Panc1 (cell line): ENCODE results near the gene CETP. TPM values are rescaled to one million over a fixed set of nuclear protein-coding genes. Genes with fewer than 3 reads are reported as not detected.

Experiments
- ATAC-seq: fragments of 200-7000 bp; cut with Tn5 transposase; 2 replicates; pipeline ENCODE4 v1.9.1; 2020; ENCODE audit warnings: mild to moderate bottlenecking, moderate library complexity
- BruUV-seq: library from RNA; stranded (reverse); fragments of 400-500 nt; replicated peaks from 2 replicates; lab custom pipeline; 2021; lab: Mats Ljungman, UMichigan
- CTCF ChIA-PET: fragments of 300-600 bp; sonication (Branson Sonifier 250); formaldehyde crosslinking; loops from one replicate; lab custom pipeline; 2022; ENCODE audit warnings: antibody characterized with exemption; lab: Charles Lee
- POLR2A ChIA-PET: fragments of 300-600 bp; sonication (Branson Sonifier 250); formaldehyde crosslinking; loops from one replicate; lab custom pipeline; 2022; ENCODE audit warnings: antibody characterized with exemption; lab: Charles Lee
- DNase-seq: peaks from one replicate; pipeline ENCODE4 v3.0.0-alpha.2; 2010; ENCODE audit warnings: low read depth, low spot score
- H3K27ac ChIP-seq: 2 replicates; pipeline ENCODE4 v1.5.1; 2011; ENCODE audit warnings: mild to moderate bottlenecking, low read length, inconsistent platforms
- H3K27me3 ChIP-seq: fragments of 200-500 bp; sonication (Bioruptor generic); 2 replicates; pipeline ENCODE4 v1.6.0; 2014; ENCODE audit warnings: low read length, inconsistent platforms; ENCODE audit not compliant: control insufficient read depth, insufficient read depth
- H3K36me3 ChIP-seq: fragments of 200-500 bp; sonication (Bioruptor generic); 2 replicates; pipeline ENCODE4 v1.5.1; 2014; ENCODE audit warnings: inconsistent platforms, mild to moderate bottlenecking, low read length, moderate library complexity; ENCODE audit not compliant: control insufficient read depth, insufficient read depth
- H3K4me1 ChIP-seq: 2 replicates; pipeline ENCODE4 v1.5.1; 2011; ENCODE audit warnings: inconsistent platforms, mild to moderate bottlenecking, low read length, moderate library complexity; ENCODE audit not compliant: control insufficient read depth, insufficient read depth
- H3K4me3 ChIP-seq, 2 experiments: 2 replicates each; pipeline ENCODE4 v1.5.1; 2011 to 2012; ENCODE audit warnings: low read depth in 2 of 2, low read length in 2 of 2, mild to moderate bottlenecking in 2 of 2, inconsistent platforms in 1 of 2, moderate library complexity in 1 of 2
- H3K9me3 ChIP-seq: fragments of 200-500 bp; sonication (Bioruptor generic); 2 replicates; pipeline ENCODE4 v1.5.1; 2014; ENCODE audit warnings: low read depth, mild to moderate bottlenecking, inconsistent platforms, low read length, moderate library complexity; ENCODE audit not compliant: control insufficient read depth, insufficient read depth
- CTCF ChIP-seq: fragments of 450-650 bp; IDR thresholded peaks from 2 replicates; pipeline ENCODE4 v1.5.1; 2017; ENCODE audit warnings: mild to moderate bottlenecking
- POLR2AphosphoS5 ChIP-seq: IDR thresholded peaks from 2 replicates; pipeline ENCODE4 v1.6.1; 2012; ENCODE audit warnings: mild to moderate bottlenecking, low read depth, low read length, moderate library complexity
- SIN3A ChIP-seq: IDR thresholded peaks from 2 replicates; pipeline ENCODE4 v1.6.1; 2012; ENCODE audit warnings: low read depth, mild to moderate bottlenecking, low read length, moderate library complexity, borderline replicate concordance; ENCODE audit not compliant: insufficient read depth
- TCF7L2 ChIP-seq: IDR thresholded peaks from 2 replicates; pipeline ENCODE4 v1.6.1; 2011; ENCODE audit warnings: mild to moderate bottlenecking, low read depth, low read length, inconsistent platforms
- in situ Hi-C: cut with HindIII; loops from 2 replicates; pipeline ENCODE4 v1.10.0; 2016; ENCODE audit warnings: low sequenced_read_pairs, low pct_unique_long_range_greater_than_20kb
- intact Hi-C: fragments of 100-400 bp; cut with micrococcal nuclease; formaldehyde crosslinking; loops from one replicate; pipeline ENCODE4 v1.10.0; 2022; ENCODE audit not compliant: unreplicated experiment
- total RNA-seq: library from RNA; stranded (reverse); gene quantifications from one replicate; pipeline ENCODE4 v1.2.1, GENCODE V29; 2021; ENCODE audit not compliant: unreplicated experiment
- TF ChIP-seq, protein P1 (sequence below), 2 experiments: IDR thresholded peaks; 2 replicates each; pipeline ENCODE4 v1.6.1; 2011 to 2012; ENCODE audit warnings: low read depth in 2 of 2, control low read depth in 1 of 2, low read length in 1 of 2, mild to moderate bottlenecking in 1 of 2, moderate library complexity in 1 of 2; ENCODE audit not compliant: insufficient read depth in 1 of 2

CETP gene
- total RNA-seq, 1 experiment from 2014 or later, result not detected

- no peak for TF ChIP-seq CTCF
Observed at GRCh38 chr16:56953006-56953405, 8.7 kb upstream of the CETP start (continued).

GRCh38 chr16:56956076-56956475, 5.7 kb upstream of the CETP start:
- ChIA-PET CTCF (no interaction called here), POLR2A (no interaction called here)
- DNase-seq, result no peak
- Histone ChIP-seq H3K9me3 (no peaks in the 10 kb centered on the region), H3K27ac (no peak overlapping the region), H3K4me1 (no peaks in the 10 kb centered on the region), H3K4me3 (no peak overlapping the region), H3K36me3 (no peaks in the 10 kb centered on the region), H3K27me3 (no peaks in the 10 kb centered on the region)
- ATAC-seq, result no peak
- intact Hi-C loops (no loop called here), in situ Hi-C loops (no loop called here)
- TF ChIP-seq, protein P1, sequence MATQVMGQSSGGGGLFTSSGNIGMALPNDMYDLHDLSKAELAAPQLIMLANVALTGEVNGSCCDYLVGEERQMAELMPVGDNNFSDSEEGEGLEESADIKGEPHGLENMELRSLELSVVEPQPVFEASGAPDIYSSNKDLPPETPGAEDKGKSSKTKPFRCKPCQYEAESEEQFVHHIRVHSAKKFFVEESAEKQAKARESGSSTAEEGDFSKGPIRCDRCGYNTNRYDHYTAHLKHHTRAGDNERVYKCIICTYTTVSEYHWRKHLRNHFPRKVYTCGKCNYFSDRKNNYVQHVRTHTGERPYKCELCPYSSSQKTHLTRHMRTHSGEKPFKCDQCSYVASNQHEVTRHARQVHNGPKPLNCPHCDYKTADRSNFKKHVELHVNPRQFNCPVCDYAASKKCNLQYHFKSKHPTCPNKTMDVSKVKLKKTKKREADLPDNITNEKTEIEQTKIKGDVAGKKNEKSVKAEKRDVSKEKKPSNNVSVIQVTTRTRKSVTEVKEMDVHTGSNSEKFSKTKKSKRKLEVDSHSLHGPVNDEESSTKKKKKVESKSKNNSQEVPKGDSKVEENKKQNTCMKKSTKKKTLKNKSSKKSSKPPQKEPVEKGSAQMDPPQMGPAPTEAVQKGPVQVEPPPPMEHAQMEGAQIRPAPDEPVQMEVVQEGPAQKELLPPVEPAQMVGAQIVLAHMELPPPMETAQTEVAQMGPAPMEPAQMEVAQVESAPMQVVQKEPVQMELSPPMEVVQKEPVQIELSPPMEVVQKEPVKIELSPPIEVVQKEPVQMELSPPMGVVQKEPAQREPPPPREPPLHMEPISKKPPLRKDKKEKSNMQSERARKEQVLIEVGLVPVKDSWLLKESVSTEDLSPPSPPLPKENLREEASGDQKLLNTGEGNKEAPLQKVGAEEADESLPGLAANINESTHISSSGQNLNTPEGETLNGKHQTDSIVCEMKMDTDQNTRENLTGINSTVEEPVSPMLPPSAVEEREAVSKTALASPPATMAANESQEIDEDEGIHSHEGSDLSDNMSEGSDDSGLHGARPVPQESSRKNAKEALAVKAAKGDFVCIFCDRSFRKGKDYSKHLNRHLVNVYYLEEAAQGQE (IDR thresholded peaks at IDR 0.05; ENCODE audit: insufficient read depth in 1 of 2, low read depth in 2 of 2, low read length in 1 of 2), result no peak
- TF ChIP-seq POLR2AphosphoS5 (no peak), CTCF (no peak), SIN3A (no peak), TCF7L2 (no peak)
- BruUV-seq, result no TSS peak

DNA sequence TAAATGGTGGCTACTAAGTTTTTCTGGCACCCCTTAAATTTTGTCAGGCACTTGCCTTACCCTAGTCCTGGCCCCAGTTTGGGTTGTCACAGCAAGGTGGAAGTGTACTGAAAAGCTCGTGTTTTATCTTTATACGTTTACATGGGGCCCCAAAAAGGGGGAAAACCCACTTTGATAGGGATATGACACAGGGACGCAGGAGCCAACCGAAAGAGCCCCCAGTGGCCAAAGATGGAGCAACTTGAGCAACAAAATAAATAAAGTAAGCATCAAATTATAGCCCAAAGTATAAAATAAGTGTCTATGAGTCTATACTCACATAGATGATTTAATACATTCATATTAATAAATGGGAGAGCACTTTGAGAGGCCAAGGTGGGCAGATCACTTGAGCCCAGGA, 5.0 kb upstream of the CETP start:
- Histone ChIP-seq H3K36me3 (no peaks in the 10 kb centered on the region), H3K4me1 (no peaks in the 10 kb centered on the region), H3K27me3 (no peaks in the 10 kb centered on the region), H3K9me3 (no peaks in the 10 kb centered on the region), H3K27ac (no peak overlapping the region), H3K4me3 (no peak overlapping the region)
- no peak for DNase-seq
- BruUV-seq, result no TSS peak
- CTCF ChIA-PET, result no interaction called here
- in situ Hi-C loops (no loop called here), intact Hi-C loops (no loop called here)
- no peak for TF ChIP-seq SIN3A
- no peak for TF ChIP-seq CTCF
- POLR2A ChIA-PET, result no interaction called here
- ATAC-seq, result no peak
